ENCODE results near the gene CCL21.
A peak's percentile ranks its signal among the peaks of the same experiment; 100 is the strongest.

CCL21 gene

DNA sequence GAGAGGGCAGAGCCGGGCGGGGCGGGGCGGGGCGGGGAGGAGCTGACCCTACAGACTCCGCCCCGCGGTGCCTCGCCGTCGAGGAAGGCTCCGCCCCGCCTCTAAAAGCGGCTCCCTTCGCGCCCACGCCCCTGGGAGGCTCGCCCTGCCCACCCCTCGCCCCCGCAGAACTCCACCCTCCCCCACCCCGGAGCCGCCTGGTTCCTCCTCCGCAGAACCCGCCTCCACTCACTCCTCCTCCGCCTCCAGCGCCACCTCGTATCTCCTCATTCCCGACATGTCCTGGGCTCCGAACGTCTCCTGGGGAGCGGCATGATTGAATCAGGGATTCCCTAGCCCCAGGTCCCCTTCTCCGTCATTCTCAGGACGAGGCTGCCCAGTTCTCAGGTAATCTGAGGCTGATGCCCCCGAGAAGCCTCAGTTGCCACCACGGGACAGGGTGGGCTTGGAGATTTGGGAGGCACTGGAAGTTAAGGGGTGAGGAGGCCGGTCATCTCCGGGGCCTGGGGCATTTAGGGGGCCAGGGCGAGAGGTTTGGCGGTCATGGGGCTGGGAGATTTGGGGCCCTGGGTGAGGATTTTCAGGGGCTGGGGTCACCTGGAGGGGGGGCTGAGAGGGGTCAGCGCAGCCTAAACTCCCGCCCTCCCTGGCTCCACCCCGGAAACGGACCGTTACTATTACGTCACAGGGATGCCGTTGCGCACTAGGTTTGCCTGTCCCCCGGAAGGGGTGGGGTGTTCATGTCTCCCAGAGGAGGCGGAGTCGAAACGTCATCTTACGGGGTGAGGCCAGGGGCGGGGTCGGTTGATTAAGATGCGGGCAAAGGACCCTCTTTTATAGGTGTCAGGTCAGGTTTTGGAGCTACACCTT is 44.3 kb downstream of the CCL21 start:
- peak; percentile 97 for DNase-seq

DNA sequence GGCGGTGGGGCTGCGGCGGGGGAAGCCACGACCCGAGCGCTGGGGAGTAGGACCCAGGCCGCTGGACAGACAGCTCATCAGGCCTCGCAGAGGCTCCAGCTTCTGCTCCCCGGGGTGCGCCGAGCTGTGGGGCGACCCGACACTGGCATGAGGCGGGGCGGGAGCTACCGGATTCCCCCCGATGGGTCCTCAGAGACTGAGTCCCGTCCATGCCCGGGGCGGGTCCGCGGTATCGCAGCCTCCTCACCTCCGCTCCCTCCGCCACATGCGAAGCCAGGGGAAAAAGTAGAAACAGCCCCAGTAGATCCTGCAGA is 44.9 kb downstream of the CCL21 start:
- DNase-seq, result no peak

DNA sequence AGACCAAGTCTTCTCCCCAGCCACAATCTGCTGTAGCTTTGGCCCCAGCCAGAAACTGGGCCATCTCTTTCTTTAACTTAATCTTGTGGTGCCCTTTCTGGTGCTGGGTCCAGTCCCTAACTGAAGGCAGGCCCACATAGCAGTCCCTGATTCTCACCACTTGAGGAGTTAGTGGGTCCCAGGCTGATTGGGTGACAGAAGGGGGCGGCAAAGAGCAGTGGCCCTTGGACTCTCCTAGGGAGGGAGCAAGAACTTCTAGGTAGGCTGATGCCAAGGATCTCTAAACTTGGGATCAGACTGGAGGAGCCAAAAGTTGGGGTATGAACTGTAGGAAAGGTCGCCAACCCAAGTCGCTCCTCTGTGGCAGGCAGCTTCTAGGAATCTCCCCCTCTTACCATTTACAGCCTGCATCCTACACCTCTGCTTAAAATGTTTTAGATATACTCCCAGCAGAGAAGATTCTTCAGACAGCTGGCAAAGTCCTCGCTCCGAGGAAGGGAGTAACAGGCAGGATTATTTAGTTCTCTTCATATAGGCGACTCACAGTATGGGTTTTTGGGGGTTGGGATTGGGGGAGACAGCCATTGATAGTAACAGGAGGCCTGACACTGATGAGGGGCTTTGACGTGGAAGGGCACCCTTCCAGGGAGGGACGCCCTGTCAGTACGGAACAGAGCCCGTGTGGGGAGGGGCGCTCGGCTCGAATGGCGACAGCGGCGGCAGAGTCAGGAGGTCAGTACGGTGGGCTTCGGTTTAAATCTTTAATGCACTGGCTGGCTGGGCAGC is 45.5 kb downstream of the CCL21 start:
- peak; percentile 21 for DNase-seq

DNA sequence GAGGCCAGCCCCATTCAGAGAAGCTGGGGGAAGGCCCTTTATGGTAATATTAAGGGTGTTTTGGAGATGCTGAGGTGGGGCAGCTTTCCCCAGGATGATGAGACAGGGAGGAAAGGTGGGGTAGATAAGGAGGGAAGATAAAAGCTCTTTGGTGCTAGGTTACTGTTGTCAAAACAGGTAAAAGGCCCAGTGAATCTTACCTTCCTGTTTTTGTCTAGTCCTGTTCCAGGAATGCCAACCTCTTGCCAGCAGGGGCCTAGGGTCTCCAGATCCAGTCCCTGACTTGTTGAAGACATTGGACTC is 46.7 kb downstream of the CCL21 start:
- DNase-seq, result no peak

DNA sequence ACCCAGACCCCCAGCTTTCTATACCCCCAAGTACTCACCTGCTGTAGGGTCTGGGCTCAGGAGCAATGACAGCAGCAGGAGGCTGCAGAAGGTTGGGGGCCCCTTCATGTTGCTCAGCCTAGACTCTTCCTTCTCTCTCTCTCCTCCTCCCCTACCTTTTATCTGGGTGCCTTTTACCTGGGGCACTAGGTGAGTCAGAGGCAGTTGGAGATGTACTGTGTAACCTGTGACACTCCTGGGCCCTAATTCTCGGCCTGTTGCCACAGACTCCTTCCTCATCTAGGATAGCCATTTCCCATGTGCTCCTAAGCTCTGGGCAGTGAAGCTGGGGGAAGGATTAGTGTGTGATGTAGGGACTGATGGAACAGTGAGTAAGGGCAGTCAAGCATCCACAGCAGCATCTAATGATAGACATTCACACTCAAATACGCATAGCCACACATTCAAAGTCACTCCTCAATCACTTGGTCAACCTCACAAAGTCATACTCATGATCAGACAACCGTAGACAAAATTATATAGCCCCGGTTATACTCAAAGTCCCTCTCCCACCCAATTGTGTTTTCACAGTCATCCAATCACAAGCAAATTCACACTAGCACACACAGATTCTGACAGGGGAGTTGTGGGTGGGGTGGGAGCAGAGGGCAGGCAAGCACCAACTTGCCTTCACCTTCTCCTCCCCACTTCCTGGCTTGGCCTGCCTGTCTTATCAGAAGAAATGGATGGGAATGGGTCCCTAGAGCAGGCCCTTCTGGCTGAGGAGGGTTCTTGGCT is 47.2 kb downstream of the CCL21 start, which contains the start of gene CCL27:
CCL27 (minus strand) TSS at position 132 of the 777 bp plus-strand sequence; CDS start at position 108, 24 bp downstream.
- no peak for DNase-seq

DNA sequence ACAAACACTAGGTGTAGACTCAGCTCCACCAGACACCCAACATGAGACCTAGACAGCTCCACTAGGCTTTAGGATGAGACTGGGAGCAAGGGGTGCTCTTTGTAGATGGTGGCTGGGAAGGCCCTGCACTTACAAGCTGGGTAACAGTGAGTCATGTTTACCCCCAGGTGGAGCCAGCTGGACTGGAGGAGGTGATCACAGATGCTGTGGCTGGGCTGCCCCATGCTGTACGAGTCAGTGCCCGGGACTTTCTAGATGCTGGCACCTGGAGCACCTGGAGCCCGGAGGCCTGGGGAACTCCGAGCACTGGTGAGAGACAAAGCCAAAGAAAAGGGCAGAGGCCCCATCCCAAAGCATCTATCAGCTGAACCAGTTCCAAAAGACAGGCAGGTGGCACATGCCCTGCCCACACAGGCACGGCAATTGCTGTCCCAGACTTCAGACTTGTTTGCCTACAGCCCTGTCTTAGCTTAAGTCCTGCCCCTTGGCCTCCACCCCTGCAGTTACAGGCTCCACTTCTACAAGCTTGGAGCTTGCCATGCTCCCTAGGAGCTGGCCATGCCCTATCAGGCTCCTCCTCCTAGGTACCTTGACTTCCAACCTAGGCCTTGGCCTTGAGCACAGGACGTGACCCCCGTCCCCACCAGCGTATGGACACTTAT is 50.2 kb downstream of the CCL21 start:
- DNase-seq, result no peak
